GM19395 (cell line): Measurements from ENCODE around the gene ARIH1.

Source experiments
- ATAC-seq: cut with Tn5 transposase; IDR thresholded peaks from one replicate; pipeline ENCODE4 v1.9.1; 2021; ENCODE audit warnings: mild to moderate bottlenecking, moderate library complexity; ENCODE audit not compliant: unreplicated experiment

Gene ARIH1

GRCh38 chr15:72486144-72486543, 12.0 kb downstream of the ARIH1 start:
- ATAC-seq, result no peak

DNA sequence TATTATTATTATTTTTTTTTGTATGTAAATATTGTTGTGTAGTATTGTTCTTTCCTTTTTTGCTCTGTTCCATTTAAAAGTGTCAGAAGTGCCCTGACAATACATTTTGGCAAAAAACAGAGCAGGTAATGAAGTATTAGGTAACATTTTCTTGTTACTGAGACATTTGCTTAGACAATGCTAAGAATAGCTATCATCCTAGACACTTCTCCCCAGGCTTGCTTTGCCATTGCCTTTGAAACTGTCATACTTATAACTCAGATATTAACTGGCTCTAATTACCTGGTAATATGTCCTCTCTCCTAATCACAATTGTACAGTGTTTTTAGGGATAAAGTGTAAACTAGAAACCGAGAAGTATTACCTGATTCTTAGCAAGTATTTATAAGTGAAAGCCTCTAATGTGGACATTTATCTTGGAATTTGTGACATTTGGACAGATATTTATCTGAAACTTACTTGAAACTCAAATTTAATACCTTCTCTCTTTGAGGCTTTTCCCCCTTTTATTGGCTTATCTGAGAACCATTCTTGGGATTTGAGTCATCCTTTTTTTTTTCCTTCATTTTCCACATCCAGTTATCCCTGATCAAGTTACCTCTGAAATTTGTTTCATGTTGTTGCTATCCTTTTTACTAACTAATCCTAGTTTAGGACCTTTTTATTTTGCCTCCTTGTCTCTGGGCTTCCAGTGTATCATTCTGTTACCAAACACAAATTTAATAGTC, 13.1 kb downstream of the ARIH1 start:
- no peak for ATAC-seq

GRCh38 chr15:72488558-72488957, 14.4 kb downstream of the ARIH1 start:
- no peak for ATAC-seq

- no peak for ATAC-seq
Observed at GRCh38 chr15:72489943-72490554, 15.9 kb downstream of the ARIH1 start.

DNA sequence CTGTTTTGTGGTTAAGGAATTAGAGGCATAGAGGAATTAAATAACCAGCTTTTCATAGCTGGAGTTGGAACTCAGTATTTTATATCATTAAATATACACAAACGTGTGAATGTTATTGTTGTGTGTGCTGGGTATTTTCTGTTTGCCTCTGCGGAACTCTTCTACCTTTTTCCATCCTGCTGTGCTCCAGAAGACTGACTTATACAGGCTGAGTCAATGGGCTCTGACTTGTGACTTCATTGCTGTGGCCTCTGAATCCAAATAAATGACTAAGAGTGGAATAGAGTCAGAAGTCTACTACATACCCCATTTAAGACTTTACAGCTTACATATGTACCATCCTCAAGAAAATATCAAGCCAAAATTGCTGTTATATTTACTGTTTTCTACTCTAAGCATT, 17.6 kb downstream of the ARIH1 start:
- no peak for ATAC-seq

- no peak for ATAC-seq
Observed at GRCh38 chr15:72492733-72493132, 18.6 kb downstream of the ARIH1 start.

- ATAC-seq, result no peak
Observed at GRCh38 chr15:72493220-72493619, 19.1 kb downstream of the ARIH1 start.

DNA sequence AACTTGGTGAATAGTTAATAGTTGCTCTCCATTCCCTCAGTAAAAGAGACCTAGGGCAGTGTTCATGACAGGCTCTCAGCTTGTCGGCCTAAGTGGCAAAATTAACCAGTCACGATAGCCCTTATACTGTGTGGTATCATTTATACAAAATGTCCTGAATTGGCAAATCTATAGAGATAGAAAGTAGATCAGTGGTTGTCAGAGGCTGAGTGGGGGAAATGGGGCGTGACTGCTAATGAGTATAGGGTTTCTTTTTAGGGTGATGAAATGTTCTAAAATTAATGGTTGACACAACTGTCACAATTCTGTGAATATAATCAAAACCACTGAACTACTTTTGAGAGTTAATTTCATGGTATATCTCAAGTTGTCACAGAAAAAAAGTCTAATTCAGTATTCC, 20.9 kb downstream of the ARIH1 start:
- ATAC-seq, result no peak

- ATAC-seq, result no peak
Observed at GRCh38 chr15:72496783-72497182, 22.7 kb downstream of the ARIH1 start.

DNA sequence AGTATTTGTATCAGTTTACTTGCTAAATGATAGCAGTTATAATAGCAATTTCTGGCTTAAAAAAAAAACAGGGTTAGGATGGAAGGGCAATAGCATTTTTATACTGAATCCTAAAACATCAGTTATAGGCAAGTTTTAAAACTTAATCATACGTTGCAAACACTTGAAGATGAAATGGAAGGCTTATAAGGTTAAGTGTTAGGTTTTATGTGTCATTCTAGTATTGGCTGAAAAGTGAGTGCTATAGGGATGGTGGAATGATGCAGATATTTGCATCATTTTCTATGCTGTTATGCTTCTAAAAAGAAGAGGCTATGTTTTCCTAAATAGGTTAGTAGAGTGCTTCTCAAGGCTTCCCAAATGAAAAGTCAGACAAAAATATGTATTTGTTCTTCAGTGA, 23.3 kb downstream of the ARIH1 start:
- no peak for ATAC-seq

DNA sequence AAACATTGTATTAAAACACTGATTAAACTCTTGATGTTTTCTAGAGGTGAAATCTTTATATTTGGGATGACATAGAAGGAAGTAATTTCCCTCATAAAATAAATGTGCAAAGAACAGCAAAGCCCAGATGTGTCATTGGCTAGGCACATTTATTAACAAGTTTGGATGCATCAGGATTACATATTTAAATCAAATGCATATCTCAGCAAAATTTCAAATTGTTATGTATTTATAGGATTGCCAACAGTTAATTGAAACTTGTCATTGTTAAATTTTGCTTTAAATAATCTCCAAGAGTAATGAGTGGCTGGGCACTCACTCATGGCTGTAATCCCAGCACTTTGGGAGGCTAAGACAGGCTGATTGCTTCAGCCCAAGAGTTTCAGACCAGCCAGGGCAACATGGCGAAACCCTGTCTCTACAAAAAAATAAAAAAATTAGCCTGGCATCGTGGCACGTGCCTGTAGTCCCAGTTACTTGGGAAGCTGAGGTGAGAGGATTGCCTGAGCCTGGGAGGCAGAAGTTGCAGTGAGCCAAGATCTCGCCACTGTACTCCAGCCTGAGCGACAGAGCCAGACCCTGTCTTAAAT, 28.2 kb downstream of the ARIH1 start:
- no peak for ATAC-seq

GRCh38 chr15:72503147-72503546, 29.0 kb downstream of the ARIH1 start:
- ATAC-seq, result no peak

DNA sequence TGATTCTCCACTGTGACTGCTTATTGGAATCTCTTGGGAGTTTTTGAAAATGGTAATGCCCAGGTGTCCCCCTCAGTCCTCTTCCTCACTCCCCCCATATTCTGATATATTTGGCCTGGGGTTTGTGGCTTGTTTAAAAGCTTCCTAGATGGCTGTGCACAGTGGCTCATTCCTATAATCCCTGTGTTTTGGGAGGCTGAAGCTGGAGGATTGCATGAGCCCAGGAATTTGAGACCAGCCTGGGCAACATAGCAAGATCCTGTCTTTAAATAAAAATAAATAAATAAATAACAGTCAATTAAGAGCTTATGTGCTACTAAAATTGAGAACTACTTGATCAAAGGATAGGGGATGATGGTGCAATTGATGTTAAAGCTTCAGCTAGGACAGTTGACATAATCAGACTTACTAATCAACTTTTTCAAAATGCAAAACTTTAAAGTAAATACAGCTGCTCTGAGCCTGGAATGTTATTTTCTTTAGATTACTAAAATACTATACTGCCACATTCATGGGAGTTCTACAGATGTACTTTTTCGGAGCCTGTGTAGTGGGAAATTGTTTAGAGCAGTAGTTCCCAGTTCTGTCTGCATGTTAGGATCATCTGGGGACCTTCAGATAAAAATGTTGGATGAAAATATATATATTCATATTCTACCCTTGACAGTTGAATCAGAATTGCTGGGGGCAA, 33.4 kb downstream of the ARIH1 start:
- no peak for ATAC-seq

GRCh38 chr15:72509484-72509883, 35.4 kb downstream of the ARIH1 start:
- no peak for ATAC-seq

DNA sequence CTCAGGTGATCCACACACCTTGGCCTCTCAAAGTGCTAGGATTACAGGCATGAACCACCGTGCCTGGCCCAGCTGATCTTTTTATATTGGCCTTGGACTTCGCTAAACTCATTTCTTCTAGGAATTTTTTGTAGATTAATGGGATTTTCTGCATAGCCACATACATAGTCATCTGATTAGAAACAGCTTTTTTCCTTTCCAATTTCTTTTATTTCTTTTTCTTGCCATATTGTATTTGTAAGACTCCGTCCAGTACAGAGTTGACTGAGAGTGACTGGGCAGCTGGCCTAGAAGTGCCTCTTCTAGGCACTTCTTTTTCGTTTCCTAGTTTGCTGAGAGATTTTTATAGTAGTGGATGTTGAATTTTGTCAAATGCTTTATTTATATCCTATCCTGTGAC, 37.4 kb downstream of the ARIH1 start:
- ATAC-seq, result no peak

DNA sequence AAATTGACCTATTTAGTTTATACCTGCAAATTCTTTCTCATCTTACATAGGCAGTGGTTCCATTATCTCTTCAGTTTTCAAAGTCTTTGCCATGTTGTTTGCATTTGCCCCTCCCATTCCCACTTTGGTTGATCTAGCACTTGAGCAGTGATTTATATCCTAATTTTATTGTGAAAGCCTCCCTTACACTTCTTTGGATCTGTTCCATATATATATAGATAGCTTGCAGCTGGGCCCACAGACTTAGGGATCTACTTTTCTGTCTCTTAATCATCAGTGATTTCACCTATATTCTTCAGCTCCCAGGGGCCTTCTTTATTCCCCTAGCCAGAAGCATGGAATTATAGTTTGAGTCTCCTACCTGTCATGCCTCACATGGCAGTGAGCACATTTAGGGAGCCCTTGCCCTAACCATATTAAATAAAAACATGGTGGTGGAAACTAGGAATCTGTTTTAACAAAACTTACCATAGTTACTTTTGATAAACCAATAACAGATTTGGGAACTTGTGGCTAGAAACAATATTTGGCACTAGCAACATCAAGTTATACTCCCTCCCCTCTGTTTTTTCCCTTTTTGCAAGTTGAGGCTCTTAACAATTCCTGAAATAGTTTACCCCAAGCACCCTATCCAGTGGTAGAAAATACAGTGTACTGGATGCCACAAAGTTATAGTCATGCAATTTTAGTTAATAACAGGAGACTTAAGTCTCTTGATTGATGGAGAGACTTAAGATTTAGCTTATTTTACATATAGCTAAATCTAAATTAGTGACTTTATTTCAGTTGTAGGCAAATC, 41.7 kb downstream of the ARIH1 start:
- ATAC-seq, result no peak

GRCh38 chr15:72516777-72517176, 42.6 kb downstream of the ARIH1 start:
- ATAC-seq, result no peak

GRCh38 chr15:72521682-72522081, 47.6 kb downstream of the ARIH1 start:
- no peak for ATAC-seq

- no peak for ATAC-seq
Observed at GRCh38 chr15:72532991-72533601, 59.0 kb downstream of the ARIH1 start.

DNA sequence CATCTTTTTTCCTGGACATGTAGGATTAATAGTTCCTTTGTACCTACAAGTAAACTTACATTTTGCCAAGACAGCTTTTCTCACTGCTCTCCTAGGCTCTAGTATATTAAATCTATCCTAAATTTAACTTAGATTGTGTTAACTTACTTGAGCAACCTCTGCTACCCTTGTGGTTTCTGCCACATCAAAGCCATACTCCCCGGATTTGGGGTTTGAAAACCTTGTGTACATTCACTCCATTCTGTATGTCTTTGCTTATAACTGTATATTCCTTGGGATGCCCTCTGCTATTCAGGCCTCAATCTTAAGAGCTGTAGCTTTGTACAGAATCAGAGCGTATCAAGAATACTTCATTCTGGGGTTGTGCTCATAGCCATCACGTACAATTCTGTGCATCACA, 60.4 kb downstream of the ARIH1 start:
- no peak for ATAC-seq

- no peak for ATAC-seq
Observed at GRCh38 chr15:72535911-72536310, 61.8 kb downstream of the ARIH1 start.
